ENCODE results near the gene FEZF1.

Gene FEZF1

DNA sequence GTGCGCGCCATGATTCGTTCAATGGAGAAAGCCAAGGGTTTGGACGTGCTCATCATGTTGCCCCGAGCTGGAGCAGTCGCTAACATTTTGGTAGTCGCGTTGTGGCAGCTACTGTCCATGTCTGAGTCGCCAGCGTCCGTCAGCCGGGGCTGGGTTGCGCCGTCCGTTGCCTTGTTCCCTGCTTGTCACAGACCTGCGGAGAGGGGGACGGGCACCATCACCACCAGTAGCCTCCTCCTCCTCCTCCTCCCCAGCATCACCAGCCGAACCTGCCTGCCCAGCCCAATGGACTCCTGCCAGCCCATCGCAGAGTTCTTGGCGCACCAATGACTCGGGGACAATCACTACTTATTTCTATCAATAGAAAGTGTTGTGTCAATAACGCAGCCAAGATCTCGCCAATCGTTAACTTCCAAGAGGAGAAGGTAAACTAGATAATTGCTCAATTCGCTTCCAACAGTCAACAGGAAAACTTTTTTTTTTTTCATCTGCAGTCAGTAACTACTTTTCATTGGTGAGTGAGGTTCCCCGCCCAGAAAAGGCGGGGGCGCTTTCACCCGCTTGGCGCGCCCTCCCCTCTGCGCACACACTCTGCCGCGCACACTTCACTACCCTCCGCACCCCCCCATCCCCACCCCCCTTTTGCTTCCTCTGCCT, at the start of gene FEZF1:
FEZF1 (minus strand) TSS at position 432 of the 657 bp plus-strand sequence; CDS start at position 119, 313 bp downstream.
- no peak for DNase-seq

- no peak for DNase-seq
Measured at GRCh38 chr7:122352454-122352853, 47.9 kb upstream of the FEZF1 start.

GRCh38 chr7:122350701-122351100, 46.2 kb upstream of the FEZF1 start:
- DNase-seq: no peak

GRCh38 chr7:122344303-122344620, 39.7 kb upstream of the FEZF1 start:
- no peak for DNase-seq

- DNase-seq: no peak
Measured at GRCh38 chr7:122343601-122344302, 39.2 kb upstream of the FEZF1 start.

GRCh38 chr7:122340427-122340826, 35.9 kb upstream of the FEZF1 start:
- no peak for DNase-seq

DNA sequence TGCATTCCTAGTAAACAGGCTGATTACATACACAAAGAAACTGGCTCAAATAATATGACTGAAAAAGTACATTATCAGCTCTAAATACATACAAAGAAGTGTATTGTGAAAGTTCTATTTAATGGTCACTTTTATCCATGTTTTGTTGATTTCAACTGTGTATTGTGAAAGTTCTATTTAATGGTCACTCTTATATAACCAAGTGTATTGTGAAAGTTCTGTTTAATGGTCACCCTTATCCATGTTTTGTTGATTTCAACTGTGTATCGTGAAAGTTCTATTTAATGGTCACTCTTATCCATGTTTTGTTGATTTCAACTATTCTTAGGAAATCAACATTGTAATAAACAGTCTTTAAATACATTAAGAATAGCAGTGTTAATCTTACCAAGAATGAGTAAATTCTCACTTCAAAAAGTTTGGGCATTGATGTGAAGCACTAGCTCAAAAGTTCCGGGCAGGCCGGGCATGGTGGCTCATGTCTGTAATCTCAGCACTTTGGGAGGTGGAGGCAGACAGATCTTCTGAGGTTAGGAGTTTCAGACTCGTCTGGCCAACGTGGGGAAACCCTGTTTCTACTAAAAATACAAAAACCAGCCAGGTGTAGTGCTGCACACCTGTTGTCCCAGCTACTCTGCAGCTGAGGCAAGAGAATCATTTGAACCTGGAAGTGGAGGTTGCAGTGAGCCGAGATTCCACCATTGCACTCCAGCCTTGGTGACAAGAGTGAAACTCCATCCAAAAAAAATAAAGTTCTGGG, 34.8 kb upstream of the FEZF1 start:
- DNase-seq: no peak

DNA sequence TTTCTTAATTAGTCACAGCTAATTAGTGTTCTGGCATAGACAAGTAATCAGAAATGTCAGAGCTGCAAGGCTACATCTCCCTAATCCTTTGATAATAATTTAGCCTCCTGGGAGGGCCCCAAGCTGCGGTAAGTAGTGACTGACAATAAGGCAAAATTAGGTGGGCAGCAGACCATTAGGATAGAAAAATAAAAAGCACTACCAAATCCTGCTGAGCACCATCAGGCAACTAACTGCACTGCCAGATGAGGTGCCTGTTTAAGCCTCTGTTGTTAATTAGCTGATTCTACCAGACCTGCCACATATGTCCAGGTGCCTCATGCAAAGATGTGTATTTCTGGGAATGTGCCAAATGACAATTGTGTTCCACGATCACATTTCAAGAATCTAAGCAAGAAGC, 32.5 kb upstream of the FEZF1 start:
- no peak for DNase-seq

- no peak for DNase-seq
Measured at GRCh38 chr7:122329145-122329802, 24.7 kb upstream of the FEZF1 start.

DNA sequence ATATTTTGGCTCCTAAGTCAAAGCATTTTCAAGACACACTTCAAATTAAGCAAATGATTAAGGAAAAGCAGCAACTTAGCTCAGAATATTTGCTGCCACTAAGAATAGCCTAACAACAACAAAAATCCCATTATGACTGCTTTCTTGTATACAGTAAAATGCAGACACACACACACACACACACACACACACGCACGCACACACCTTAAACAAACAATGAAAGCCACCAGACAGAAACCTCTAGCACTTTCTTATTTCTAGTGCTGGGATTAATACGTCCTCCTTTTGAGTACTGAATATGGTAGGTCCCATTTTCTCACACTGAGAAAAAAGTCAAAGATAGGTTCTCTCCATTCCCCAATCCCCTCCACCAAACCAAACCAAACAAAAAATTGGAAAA, 23.4 kb upstream of the FEZF1 start:
- no peak for DNase-seq

DNA sequence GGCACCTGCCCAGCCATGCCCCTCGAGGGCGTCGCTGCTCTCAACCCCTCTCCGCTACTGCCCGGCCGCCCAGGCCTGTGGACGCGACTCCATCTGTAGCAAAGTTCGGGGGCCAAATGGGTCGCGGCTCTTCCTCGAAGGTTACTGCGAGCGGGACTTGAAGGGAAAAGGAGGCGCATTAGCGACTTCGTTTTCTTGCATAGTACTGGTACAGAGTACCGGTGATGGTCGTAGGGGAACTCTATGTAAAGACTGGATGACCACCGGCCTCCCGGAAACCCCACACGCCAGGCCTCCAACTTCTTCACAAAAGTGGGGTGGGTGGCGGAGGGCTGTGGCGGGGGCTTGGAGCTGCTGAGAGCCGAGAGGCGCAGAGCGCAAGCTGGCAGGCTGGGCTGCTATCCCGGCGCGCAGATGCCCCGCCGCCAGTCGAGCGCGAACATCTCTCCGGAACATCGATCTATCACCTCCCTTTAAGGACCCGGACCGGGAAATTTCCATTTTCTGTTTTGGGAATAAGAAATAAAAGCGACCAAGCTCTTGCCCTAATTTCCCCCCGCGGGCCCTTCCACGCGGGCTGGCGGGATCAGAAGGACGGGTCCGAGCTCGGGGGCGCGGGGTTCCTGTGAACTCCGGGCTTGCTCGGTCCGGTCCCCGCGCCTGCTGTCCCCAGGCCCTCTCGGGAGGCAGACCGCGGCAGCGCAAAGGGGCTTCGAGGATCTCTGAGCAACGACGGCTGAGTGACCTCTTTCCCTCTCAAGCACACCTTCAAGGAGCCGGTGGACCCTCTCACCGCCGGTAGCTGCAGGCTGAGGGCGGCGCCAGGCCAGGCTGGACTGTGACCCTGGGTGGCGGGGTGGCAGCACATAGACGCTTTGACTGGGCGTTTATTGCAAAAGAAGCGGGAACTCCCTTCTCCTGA, 12.2 kb upstream of the FEZF1 start:
- no peak for DNase-seq

- DNase-seq: no peak
Measured at GRCh38 chr7:122315507-122316466, 11.2 kb upstream of the FEZF1 start.

DNA sequence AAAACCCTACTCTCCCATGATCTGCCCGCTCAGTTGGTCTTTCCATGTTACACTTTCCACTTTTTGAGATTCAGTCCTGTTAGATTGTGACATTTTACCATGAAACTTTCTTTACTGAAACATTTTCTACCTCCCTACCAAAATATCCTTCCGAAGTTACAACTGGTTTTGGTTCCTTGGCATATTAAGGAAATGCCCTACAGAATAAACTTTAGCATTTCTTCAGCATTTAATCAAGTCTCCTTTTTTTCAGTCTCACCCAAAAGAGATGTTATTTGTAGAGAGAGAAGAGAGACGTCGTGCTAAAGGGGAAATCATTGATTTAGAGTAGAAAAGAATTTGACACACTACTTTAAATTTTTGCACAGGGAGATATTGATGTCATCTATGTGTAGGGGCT, 9.7 kb upstream of the FEZF1 start:
- DNase-seq: no peak

- no peak for DNase-seq
Measured at GRCh38 chr7:122312789-122313188, 8.2 kb upstream of the FEZF1 start.

- no peak for DNase-seq
Measured at GRCh38 chr7:122311734-122312450, 7.3 kb upstream of the FEZF1 start.

GRCh38 chr7:122311050-122311700, 6.6 kb upstream of the FEZF1 start:
- no peak for DNase-seq

DNA sequence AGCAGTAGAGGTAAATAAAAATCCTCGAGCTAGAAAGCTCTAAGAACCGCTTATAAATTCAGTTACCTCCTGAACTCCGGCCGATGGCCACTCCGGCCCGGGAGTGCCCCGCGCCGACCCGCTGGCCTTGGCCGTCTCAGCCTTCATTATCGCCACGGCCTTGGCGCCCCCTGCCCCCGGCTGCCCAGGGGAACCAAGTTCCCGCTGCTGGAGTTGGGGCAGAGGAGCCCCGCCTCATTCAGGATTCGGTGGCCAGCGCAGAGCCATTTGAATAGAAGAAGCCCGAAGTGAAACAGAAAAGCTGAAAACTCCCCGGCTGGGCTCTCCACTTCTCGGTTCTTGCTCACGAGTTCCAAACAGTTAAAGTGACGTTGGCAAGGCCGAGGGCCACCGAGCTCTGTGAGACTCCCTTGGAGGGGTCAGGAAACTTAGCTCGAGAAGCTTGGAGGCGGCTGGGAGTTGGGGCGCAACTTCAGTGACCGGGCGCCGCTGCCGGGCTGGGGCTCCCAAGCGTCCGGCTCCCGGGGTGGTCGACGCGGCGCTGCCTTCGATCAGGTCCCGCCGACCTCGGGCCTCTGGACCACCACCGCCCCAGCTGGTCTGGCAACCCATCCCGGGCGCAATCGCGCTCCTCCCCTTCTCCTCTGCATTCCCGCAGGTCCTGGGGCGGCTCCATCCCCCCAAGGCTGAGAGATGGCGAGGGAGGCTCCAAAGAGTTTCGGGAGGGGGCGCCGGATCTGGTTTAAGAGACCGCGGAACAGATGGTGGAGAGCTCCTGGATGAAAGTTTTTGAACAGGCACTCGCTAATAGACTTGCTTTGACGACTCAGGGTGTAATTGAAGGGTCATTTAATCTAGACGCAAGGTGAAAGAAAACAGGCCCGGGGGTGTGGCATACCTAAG, 5.8 kb upstream of the FEZF1 start:
- no peak for DNase-seq

DNA sequence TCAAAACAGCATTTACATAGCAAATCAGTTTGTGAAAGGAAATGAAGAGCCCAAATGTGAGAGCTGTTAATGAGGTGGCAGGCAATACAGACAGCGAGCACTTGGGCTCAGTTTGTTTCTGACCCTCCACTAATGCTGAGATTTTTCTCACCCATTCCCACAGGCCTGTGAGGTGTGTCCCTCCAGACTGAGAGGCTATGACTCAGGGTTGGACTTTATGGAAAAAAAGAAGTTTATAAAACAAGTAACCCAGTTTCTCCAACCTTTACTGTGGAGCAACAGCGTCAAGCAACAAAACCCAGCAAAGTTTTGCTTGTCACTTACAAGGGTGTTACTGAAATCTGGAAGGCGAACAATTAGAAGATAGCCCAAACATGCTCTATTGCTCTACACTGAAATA, 4.9 kb upstream of the FEZF1 start:
- DNase-seq: no peak

DNA sequence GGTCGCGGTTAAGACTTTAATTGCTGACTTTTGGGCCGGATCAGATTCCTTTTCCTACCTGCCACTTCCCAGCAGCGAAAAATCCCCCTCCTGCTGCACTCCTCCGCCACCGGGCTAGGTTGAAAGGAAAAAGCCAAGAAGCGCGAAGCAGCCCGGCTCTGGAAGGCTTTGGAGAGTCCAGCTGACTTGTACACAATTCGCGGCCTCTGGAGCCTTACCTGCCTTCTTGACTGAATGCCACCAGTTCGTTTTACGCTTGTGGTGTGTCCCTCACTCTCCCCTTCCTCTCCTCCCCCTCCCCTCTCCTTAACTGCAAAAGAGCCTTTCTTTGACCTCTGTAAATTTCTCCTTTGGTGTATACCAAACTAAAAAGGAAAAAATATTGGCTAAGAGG, 2.7 kb upstream of the FEZF1 start:
- no peak for DNase-seq
